VCaP (cell line): ENCODE measurements around the gene ZMYND8.

ENCODE experiments used
- H3K27ac ChIP-seq: fragments of 450-650 bp; 2 replicates; pipeline ENCODE4 v1.5.1; 2017
- TF ChIP-seq, protein P1 (sequence below): fragments of 450-650 bp; conservative IDR thresholded peaks from 2 replicates; pipeline ENCODE4 v1.5.1; 2017; ENCODE audit warnings: mild to moderate bottlenecking, moderate library complexity

The ZMYND8 gene

DNA sequence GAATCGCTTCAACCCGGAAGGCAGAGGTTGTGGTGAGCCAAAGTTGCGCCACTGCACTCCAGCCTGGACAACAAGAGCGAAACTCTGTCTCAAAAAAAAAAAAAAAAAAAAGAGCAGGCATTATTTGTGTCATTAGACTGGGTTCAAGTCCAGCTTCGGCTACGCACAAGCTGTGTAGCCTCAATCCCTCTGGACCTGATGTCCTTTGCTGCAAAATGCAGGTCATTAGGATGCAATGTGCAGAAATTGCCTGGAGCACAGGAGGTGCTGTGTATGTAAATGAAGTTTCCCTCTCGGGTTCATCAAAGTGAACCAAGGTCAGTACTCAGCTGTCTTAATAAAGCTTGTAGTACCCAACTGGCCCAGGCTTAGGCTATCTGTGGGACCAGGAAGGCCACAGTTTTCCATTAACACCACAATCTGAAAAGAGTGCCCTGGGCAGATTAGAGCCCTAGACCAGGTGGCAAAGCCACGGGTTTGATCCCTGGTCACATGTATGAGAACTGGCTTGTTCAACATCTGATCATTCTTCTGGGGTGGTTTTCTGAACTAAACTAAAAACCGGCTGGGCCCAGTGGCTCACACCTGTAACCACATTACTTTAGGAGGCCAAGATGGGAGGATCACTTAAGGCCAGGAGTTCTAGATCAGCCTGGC is 155.3 kb downstream of the ZMYND8 start:
- H3K27ac ChIP-seq: peak overlapping the region; percentile 34; the same call in 1 of the 2 replicates
- TF ChIP-seq, protein P1, sequence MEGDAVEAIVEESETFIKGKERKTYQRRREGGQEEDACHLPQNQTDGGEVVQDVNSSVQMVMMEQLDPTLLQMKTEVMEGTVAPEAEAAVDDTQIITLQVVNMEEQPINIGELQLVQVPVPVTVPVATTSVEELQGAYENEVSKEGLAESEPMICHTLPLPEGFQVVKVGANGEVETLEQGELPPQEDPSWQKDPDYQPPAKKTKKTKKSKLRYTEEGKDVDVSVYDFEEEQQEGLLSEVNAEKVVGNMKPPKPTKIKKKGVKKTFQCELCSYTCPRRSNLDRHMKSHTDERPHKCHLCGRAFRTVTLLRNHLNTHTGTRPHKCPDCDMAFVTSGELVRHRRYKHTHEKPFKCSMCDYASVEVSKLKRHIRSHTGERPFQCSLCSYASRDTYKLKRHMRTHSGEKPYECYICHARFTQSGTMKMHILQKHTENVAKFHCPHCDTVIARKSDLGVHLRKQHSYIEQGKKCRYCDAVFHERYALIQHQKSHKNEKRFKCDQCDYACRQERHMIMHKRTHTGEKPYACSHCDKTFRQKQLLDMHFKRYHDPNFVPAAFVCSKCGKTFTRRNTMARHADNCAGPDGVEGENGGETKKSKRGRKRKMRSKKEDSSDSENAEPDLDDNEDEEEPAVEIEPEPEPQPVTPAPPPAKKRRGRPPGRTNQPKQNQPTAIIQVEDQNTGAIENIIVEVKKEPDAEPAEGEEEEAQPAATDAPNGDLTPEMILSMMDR: no peak

DNA sequence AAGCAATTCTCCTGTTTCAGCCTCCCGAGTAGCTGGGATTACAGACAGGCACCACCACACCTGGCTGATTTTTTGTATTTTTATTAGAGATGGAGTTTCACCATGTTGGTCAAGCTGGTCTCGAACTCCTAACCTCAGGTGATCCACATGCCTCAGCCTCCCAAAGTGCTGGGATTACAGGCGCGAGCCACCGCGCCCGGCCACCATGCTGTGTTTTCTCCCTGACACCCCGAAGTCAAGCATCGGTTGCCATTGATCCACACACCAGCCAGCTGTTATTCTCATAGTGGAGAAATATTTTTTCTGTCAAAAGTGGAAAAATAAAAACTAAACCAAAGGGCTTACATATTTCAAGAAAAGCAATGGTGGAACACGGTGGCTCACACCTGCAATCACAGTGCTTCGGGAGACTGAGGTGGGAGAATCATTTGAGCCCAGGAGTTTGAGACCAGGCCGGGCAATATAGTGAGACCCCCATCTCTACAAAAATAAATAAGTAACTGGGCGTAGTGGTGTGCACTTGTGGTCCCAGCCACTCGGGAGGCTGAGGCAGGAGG is 157.4 kb downstream of the ZMYND8 start:
- TF ChIP-seq, protein P1: no peak
- no peak overlapping the region for H3K27ac ChIP-seq

DNA sequence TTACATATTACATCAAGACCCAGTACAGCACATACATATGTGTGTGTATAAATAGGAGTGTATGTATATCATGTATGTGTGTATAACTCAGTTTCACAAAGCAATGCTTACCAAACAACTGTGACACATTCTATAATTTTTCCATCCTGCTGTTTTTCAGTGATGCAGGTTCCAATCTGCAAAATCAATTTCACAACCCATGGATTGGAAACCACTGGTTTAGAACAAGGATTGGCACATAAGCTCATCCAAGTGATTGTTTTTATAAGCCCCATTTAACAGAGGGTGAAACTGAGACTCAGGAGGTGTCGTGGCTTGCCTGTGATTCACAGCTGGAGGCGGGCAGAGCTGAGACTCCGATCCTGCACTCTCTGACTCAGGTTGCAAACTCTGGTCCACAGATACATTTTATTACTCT is 158.2 kb downstream of the ZMYND8 start:
- TF ChIP-seq, protein P1: no peak
- no peak overlapping the region for H3K27ac ChIP-seq

DNA sequence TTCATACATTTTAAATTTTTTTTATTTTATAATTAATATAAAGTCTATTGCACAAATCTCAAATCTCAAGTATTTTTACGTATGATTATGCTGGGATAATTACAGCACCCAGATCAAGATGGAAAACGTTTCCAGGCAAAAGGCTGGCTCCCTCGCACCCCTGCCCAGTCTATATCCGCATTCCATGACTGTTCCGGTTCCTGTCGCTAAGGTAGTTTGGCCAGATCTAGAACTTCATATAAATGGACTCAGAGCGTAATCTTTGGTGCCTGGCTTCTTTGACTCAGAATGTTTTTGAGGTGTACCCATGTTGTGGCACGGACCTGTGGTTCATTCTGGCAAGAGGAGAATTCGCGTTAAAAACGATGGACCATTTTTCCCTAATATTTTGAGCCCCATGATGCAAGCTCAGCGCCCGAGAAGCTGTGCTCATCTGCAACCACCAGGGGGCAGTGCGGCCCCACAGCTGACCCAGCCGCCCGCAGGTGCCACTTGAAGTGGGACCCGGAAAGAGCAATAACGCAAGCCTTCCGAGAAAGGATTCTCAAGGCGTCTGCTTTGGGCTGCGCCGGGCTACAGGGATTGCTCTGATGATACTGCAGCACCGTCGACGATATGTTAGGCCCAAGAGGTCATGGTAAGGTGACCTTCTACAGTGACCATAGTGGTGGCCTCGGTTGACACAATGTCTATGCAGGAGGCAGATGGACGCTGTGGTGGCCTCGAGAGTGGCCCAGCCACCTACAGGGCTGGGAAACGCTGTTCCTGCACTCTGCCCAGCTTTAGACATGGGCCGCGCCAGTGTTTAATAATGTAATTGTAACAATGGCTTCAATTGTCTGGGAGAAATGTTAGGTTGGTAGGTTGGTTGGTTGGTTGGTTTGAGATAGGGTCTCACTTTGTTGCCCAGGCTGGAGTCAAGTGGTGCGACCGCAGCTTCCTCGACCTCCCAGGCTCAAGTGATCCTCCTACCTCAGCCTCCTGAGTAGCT is 160.1 kb downstream of the ZMYND8 start:
- TF ChIP-seq, protein P1: peak; percentile 98
- H3K27ac ChIP-seq: no peak overlapping the region

DNA sequence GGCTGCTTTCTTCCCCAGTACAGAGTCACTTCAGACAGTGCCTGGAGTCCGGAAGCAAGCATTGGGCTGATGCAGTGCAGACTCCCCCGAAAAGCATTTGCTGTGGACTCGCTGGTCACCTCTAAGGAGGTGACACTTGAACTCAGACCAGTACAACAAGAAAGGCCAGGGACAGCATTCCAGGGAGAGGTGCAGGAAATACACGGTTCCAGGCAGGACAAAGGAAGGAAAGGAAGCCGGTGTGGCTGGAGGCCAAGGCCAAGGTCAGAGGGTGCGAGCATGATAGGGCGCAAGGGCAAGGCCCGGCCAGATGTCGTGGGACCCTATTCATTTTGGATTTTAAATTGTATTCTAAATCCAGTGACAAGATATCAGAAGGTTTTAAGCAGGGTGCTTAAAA is 160.9 kb downstream of the ZMYND8 start:
- TF ChIP-seq, protein P1: no peak

DNA sequence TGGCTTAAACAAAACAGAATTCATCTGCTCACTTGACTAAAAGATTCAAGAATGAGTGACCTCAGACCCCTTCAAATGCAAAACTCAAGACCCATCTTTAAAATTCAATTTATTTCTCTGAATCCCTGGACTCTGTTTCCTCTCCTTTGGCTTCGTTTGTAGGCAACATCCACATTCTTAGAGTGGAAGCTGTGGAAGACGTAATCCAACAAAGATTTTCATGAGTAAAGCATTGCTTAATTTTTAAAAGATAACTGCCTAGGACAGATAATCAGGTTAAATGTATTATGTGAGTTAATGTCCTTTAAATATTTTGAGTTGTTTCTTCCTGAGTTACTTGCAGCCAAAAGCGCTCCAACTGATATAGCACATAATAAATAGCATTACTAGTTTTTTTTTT is 164.5 kb downstream of the ZMYND8 start:
- H3K27ac ChIP-seq: no peak overlapping the region
- TF ChIP-seq, protein P1: no peak

More for the DNA sequence above, 160.9 kb downstream of the ZMYND8 start:
- H3K27ac ChIP-seq: no peak overlapping the region

DNA sequence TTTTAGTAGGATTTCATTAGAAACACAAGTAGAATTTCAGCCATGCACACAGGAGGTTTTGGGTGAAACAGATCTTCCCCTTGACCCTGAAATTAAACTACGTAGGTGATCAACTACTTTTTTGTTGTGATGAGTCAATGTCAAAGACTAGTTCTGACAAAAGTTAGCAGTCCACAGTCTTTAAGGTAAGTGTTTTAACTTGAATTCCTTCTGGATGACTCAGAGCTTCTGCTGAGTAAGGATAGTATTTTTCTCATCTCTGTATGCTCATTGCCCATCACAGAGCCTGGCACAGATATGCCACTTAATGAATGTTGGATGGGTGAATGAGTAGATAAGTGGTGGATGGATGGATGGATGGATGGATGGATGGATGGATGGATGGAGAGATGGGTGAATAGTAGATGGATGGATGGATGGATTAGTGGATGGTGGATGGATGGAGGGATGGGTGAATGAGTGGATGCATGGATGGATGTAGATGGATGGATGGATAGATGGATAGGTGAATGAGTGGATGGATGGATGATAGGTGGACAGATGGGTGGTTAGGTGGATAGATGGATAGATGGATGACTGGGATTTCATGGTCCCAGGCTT is 165.3 kb downstream of the ZMYND8 start:
- no peak overlapping the region for H3K27ac ChIP-seq
- TF ChIP-seq, protein P1: no peak
